Progenitor cell of endocrine pancreas (in vitro differentiated cells): Measurements from ENCODE around the gene TMEM144. TPM values are rescaled to one million over a fixed set of nuclear protein-coding genes. Genes with fewer than 3 reads are reported as not detected.

Experiments used
- DNase-seq: peaks from one replicate; pipeline ENCODE4 v3.0.0; 2021; ENCODE audit warnings: low spot score; ENCODE audit not compliant: unreplicated experiment
- H3K27ac Mint-ChIP-seq: 2 replicates; pipeline ENCODE4 v1.8.0; 2021; ENCODE audit warnings: mild to moderate bottlenecking, moderate library complexity, mixed read lengths
- H3K27me3 Mint-ChIP-seq: 2 replicates; pipeline ENCODE4 v1.8.0; 2021; ENCODE audit warnings: mixed read lengths
- H3K36me3 Mint-ChIP-seq: 2 replicates; pipeline ENCODE4 v1.8.0; 2022; ENCODE audit warnings: mixed read lengths; ENCODE audit not compliant: insufficient read depth
- H3K4me1 Mint-ChIP-seq: 2 replicates; pipeline ENCODE4 v1.8.0; 2021; ENCODE audit warnings: low read depth, mixed read lengths
- H3K4me3 Mint-ChIP-seq: 2 replicates; pipeline ENCODE4 v1.8.0; 2021; ENCODE audit warnings: low read depth, mild to moderate bottlenecking, moderate library complexity, mixed read lengths
- H3K9me3 Mint-ChIP-seq: 2 replicates; pipeline ENCODE4 v1.8.0; 2021; ENCODE audit warnings: low read depth, mixed read lengths
- CTCF ChIP-seq: fragments of 200-600 bp; sonication (generic); IDR thresholded peaks from one replicate; pipeline ENCODE4 v1.5.0; 2021; ENCODE audit warnings: antibody characterized with exemption, mild to moderate bottlenecking; ENCODE audit not compliant: unreplicated experiment
- total RNA-seq: library from RNA; stranded (reverse); gene quantifications from 2 replicates; pipeline ENCODE4 v1.2.1, GENCODE V29; 2021

TMEM144 gene
- total RNA-seq, 1 donor from 2014 or later: 11.9 TPM

DNA sequence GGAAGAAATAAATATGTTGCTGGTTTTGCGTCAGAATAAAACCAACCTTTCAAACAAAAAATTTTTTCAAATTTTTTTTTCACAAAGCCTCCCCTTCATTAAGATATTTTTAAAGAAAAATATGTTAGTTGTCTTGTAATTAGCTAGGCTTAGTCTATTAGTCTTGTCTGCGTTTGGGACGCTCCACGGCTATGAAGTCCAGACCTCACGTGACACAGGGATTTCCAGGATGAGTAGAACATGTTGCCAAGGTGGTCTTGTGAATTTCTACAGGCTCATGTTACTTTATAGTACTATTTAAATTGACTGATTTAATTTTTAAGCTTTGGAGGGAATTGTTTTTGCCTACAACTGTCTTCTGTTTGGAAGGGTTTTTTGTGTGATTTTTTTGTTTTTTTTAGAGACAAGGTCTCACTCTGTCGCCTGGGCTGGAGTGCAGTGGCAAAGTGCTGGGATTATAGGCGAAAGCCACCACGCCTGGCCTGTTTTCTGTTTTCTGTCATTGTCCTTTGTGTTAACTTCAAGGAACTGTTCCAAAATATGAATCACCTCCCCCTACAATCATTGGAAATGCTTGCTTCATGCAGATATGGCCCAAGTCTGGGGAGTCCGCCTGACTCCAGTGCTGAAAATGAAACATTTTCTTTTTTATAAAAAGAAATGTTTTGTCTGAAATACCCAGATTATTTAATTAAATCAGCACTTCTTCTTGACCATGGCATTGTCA is 26.2 kb downstream of the TMEM144 start:
- TF ChIP-seq CTCF: no peak
- Mint-ChIP-seq H3K36me3 (peaks cover 11% of the 10 kb centered on the region), H3K27ac (no peak overlapping the region), H3K27me3 (no peaks in the 10 kb centered on the region), H3K4me1 (no peaks in the 10 kb centered on the region), H3K4me3 (no peak overlapping the region), H3K9me3 (peaks cover 8% of the 10 kb centered on the region)
- no peak for DNase-seq

DNA sequence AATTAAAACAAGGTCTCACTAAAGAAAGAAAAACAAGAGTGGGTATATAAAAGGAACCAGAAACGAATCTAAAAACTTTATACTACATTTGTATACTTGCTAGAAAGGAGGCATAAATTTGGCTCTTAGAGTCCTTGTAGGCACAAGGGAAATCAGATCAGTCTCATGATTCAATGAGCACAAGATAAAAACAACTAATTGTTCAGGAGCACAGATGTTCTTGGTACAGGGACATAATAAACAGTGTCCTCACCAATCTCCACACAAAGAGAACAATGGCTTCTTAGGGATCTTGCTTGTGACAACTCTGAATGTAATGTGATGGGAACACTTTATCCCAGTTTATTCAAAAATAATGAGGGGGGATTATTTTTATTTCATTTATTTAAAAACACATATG is 28.3 kb downstream of the TMEM144 start:
- TF ChIP-seq CTCF: no peak
- DNase-seq: no peak
- H3K4me1 Mint-ChIP-seq: peaks cover 8% of the 10 kb centered on the region

DNA sequence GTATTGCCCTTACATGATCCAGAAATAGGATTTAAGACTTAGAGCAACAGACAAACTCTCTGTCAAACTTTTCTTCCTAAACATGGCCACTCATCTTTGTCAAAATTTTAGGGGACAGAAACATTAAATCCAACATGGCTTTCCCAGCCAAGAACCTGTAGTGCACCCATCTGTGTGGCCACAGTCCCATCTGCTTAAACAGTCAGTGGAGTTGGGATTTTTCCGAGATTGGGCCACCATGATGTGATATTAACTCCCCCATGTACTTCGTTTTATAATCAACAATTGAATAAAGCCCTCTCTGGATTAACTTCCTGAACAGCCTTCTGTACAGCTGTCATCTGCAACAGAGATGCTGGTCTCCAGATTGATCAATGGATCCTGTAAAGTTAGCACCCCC is 28.9 kb downstream of the TMEM144 start:
- Mint-ChIP-seq H3K36me3 (peaks cover 8% of the 10 kb centered on the region), H3K9me3 (no peaks in the 10 kb centered on the region), H3K4me1 (peaks cover 9% of the 10 kb centered on the region), H3K27ac (no peak overlapping the region), H3K4me3 (no peak overlapping the region), H3K27me3 (no peaks in the 10 kb centered on the region)
- no peak for DNase-seq
- no peak for TF ChIP-seq CTCF

More for the DNA sequence above, 28.3 kb downstream of the TMEM144 start:
- H3K27me3 Mint-ChIP-seq: no peaks in the 10 kb centered on the region
- no peak overlapping the region for H3K4me3 Mint-ChIP-seq
- no peaks in the 10 kb centered on the region for H3K9me3 Mint-ChIP-seq
- H3K36me3 Mint-ChIP-seq: peaks cover 8% of the 10 kb centered on the region
- H3K27ac Mint-ChIP-seq: no peak overlapping the region

GRCh38 chr4:158243071-158243470 is 32.8 kb downstream of the TMEM144 start:
- Mint-ChIP-seq H3K9me3 (no peaks in the 10 kb centered on the region), H3K4me3 (no peak overlapping the region), H3K27ac (no peak overlapping the region), H3K4me1 (peaks cover 9% of the 10 kb centered on the region), H3K27me3 (no peaks in the 10 kb centered on the region), H3K36me3 (peaks cover 10% of the 10 kb centered on the region)
- no peak for TF ChIP-seq CTCF
- no peak for DNase-seq

DNA sequence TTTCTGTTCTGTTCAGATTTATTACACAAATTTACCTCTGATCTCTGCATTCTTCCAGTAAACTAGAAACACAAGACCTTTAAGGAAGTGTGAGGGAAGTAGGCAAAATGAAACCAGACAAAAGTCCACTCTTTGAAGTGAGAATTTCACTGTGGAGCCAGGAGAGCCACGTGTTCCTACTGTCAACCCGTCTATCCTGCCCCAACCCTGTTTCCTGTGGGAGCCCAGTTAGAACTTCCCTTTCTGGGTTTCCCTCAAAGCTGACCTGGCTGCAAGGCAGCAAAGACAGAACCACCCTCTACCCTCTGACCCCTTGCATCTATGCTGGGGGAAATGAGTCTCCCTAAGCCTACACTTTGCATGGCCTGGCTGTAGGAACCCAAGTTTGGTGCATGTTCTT is 40.0 kb downstream of the TMEM144 start:
- H3K4me3 Mint-ChIP-seq: no peak overlapping the region
- H3K36me3 Mint-ChIP-seq: no peaks in the 10 kb centered on the region
- no peaks in the 10 kb centered on the region for H3K27me3 Mint-ChIP-seq
- H3K4me1 Mint-ChIP-seq: no peaks in the 10 kb centered on the region
- DNase-seq: no peak
- H3K27ac Mint-ChIP-seq: no peak overlapping the region
- TF ChIP-seq CTCF: no peak
- no peaks in the 10 kb centered on the region for H3K9me3 Mint-ChIP-seq
